Hepatic stellate cell (primary cell): Measurements from ENCODE around the gene THSD7A.

ENCODE experiments used
- DNase-seq: peaks from one replicate; pipeline ENCODE4 v3.0.0; 2011; ENCODE audit warnings: low spot score

Gene THSD7A, protein sequence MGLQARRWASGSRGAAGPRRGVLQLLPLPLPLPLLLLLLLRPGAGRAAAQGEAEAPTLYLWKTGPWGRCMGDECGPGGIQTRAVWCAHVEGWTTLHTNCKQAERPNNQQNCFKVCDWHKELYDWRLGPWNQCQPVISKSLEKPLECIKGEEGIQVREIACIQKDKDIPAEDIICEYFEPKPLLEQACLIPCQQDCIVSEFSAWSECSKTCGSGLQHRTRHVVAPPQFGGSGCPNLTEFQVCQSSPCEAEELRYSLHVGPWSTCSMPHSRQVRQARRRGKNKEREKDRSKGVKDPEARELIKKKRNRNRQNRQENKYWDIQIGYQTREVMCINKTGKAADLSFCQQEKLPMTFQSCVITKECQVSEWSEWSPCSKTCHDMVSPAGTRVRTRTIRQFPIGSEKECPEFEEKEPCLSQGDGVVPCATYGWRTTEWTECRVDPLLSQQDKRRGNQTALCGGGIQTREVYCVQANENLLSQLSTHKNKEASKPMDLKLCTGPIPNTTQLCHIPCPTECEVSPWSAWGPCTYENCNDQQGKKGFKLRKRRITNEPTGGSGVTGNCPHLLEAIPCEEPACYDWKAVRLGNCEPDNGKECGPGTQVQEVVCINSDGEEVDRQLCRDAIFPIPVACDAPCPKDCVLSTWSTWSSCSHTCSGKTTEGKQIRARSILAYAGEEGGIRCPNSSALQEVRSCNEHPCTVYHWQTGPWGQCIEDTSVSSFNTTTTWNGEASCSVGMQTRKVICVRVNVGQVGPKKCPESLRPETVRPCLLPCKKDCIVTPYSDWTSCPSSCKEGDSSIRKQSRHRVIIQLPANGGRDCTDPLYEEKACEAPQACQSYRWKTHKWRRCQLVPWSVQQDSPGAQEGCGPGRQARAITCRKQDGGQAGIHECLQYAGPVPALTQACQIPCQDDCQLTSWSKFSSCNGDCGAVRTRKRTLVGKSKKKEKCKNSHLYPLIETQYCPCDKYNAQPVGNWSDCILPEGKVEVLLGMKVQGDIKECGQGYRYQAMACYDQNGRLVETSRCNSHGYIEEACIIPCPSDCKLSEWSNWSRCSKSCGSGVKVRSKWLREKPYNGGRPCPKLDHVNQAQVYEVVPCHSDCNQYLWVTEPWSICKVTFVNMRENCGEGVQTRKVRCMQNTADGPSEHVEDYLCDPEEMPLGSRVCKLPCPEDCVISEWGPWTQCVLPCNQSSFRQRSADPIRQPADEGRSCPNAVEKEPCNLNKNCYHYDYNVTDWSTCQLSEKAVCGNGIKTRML (N-terminal part only)

GRCh38 chr7:11831736-11832495 is at the start of gene THSD7A:
TSS of gene THSD7A (minus strand) at chr7:11832198. CDS start at chr7:11831946, 252 bp downstream.
- DNase-seq: peak; percentile 36

GRCh38 chr7:11881680-11882079 is 49.7 kb upstream of the THSD7A start:
- no peak for DNase-seq

- no peak for DNase-seq
Measured at GRCh38 chr7:11875635-11876034, 43.6 kb upstream of the THSD7A start.

DNA sequence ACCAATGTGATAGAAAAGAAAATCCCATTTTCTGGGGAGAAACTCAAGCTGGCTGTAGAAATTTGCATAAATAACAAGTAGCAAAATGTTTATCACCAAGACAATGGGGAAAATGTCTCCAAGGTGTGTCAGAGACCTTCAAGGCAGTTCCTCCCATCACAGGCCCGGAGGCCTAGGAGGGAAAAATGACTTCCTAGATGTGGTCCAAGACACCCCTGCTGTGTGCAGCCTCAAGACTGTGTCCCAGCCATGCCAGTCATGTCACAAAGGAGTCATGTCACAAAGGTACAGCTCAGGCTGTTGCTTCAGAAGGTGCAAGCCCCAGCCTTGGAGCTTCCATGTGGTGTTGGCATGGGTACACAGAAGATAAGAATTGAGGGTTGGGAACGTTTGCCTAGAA is 33.7 kb upstream of the THSD7A start:
- no peak for DNase-seq

DNA sequence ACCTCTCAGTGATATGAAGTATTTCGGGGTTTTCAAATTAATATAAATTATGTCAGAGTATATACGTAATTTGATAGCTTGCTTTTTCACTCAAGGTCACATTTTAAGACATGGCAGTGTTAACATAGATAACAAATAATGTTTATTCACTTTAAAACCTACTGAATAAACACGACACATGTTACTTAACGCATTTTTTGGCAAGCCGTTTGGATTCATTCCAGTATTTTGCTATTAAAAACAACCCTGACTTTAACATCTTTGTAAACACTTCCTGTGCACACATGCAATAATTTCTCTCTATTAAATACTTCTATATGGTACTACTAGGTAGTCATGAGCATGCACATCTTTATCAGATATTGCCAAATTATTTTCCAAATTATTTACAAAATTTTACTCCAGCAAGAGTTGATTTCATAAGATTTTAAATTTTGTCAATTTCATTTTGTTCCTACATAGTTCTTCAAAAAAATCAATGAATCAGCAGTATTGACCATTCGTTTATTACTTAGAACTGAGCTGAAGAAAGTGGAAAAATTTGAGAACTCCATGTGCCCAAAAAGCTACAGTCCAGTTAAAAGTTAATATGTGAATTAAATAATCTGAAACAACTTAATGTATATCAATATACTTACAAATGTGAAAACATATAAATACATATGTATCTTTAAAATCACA is 26.8 kb upstream of the THSD7A start:
- no peak for DNase-seq

DNA sequence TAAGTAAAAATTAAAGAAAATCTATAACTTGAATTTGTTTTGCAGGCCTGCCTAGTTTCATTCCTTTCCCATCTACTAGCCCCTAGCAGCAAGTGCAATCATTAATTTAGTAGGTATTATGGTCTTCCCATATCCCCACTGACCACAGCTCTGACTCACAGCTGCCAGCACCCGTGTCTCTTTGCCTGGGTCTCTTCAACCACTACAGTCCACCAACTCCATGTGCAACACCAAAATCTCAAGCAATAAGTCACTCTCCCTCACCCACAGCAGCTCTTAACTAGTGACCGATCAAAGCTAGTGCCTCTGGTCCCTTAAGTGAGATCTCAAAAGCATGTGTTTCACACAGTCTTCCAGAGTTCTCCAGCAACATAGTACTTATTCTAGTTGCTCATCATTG is 26.0 kb upstream of the THSD7A start:
- DNase-seq: no peak

DNA sequence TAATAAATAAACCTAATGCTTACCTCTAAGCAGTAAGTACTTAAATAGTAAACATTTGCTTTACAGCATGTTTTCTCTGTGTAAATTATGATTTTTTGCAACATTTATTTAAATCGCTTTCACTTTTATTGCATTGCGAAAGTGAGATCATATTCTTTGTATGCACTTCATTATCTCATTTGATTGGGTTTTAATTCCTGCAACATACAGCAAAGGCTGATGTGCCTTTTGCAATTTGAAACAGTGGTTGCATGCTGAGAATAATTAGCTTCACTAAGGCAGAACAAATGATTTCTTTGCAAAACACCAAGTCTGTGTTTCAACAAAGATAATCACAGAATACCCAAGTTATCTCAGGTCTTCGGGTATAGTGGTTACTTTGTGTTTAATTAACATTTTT is 16.3 kb upstream of the THSD7A start:
- DNase-seq: no peak

- DNase-seq: no peak
Measured at GRCh38 chr7:11847336-11847735, 15.3 kb upstream of the THSD7A start.

GRCh38 chr7:11846361-11846955 is 14.5 kb upstream of the THSD7A start:
- DNase-seq: no peak

- DNase-seq: no peak
Measured at GRCh38 chr7:11843113-11843765, 11.2 kb upstream of the THSD7A start.

DNA sequence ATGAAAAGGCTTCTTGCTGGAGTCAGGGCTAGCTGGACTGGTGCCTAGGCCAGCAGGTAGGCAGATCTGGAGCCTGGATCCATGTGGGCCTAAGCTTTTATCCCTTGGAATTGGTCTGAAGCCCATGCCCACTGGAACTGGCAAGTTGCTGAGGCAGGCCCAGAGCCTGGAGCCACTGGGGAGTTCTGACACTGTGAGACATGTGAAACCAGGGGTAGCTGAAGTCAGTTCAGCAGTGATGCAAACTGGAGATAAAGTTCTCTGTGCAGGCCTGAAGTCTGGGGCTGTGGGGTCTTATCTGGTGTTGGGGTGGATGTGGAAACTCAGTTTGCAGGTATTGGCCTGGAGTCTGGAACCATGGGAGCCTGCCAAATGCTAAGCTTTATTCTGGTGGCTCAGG is 9.7 kb upstream of the THSD7A start:
- DNase-seq: no peak

DNA sequence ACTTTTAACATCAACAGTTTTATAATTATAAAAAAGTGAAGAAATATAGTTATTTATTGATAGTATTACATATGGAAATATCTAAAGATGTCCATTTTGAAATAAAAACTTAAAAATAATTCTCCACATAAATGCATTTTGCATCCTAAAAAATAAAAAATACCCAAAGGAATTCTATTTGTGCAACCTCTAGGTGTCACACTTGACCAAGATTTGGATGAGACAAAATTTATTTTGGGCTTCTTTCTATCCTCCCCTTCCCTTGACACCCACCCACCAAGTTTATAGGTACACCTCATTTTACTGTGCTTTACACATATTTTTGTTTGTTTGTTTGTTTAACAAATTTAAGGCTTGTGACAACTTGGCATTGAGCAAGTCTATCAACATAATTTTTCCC is 3.3 kb upstream of the THSD7A start:
- no peak for DNase-seq

- DNase-seq: no peak
Measured at GRCh38 chr7:11833431-11833830, 1.4 kb upstream of the THSD7A start.

DNA sequence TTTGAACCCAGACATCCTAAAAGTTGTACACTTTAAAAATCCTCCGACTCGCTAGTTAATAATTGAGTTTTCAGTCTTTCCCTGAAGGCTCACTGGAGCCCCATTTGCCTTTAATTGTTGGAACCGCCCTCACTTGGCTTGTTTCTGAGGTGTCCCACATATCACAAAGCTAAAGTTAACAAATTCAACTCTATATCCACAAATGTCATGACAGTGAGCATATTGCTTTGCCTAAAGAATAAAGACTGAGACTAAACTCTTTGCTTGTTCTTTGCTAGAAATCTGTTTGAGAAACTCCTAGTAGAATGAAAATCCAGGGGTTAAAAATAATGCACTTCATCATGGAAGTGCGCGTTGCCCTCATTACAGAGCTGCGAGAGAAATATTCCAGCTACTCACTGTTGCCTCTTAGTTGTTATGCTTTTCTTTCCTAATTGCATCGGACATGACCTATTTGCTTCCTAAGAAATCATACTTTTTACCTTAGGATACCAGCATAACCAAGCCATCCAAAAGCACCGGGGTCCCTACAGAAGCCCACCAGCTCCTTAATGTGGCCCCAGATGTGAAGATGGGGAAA is 752 bp downstream of the THSD7A start:
- no peak for DNase-seq

GRCh38 chr7:11830582-11831155 is 1.3 kb downstream of the THSD7A start:
- DNase-seq: peak; percentile 6

- no peak for DNase-seq
Measured at GRCh38 chr7:11829954-11830353, 2.0 kb downstream of the THSD7A start.

DNA sequence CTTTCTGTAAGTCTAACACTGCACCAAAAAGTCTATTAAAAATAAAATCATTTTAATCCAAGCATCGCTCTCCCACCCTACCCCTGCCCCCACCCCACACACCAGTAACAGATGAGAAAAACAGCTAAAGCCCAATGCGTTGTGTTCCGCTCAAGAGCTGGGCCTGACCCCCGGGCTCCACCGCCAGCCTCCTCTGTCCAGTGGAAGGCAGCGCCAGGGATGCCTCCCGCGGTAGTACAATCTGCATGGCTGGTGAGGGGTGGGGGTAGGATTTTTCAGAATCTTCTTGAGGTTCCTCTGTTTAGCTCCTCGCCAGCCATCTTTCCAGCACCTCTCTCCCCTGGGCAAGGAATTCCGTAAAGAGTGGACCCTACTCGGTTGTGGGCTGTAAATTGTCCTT is 12.1 kb downstream of the THSD7A start:
- DNase-seq: no peak

GRCh38 chr7:11819271-11819670 is 12.7 kb downstream of the THSD7A start:
- no peak for DNase-seq

DNA sequence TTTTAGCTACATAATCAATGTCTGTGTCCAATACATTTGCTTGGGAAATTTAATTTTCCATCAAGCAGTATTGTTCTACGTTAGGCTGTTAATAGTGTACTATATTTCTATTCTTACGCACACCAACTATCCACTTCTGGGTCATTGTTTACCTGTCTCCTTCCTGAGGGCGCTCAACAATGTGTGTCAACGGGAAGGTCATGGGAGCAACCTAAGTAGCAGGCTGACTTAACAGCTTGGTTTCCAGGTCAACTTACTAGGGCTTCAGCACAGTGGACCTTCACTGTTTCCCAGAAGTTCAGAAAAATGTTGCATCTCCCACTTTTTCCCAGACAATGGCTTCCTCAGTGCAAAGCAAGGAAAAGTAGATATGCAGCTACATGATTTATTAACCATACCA is 13.7 kb downstream of the THSD7A start:
- no peak for DNase-seq
